ENCODE measurements around the gene LENG8.

LENG8 gene

DNA sequence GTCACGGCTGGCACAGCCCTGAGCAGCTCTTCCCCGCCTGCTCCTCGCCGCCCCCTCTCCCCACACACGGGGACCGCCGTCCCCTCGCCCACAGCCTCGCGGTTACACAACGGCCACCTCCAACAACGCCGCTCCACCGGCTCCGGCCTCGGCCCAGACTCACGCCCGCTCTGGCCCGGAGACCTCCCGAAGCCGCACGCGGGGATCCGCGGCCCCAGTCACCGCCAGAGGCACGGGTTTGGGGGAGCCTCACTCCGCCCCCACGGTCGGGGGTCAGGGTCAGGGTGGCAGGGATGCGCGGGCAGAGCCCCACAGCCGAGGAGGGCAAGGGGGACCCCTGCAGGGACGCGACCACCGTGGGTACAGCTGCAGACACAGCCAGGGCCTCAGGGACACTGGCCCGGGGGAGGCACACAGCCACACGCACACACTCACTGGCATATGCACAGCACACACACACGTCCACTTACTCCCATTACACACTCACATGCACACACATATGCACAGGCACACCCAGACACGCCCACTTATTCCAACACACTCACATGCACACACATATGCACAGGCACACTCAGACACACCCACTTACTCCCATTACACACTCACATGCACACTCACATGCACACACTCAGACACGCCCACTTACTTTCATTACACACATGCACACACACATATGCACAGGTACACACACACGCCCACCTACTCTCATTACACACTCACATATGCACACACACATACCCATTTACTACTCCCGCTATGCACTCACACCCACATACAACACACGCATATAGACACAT lies 32.1 kb upstream of the LENG8 start:
- DNase-seq (ENCODE audit: low read depth, low spot score): no peak
- ChIA-PET CTCF (interaction anchor here (1.7 kb wide), 1 partner anchor 26 kb away, joined by 8 read pairs; no protein-coding TSS in a partner anchor), POLR2A (interaction anchor here (1.0 kb wide), 1 partner anchor 32 kb away, joined by 3 read pairs; the partner anchor contains the start of gene LENG8)
- H3K4me3 ChIP-seq (ENCODE audit: low read depth, low read length): no peak overlapping the region
- TF ChIP-seq, protein P1, sequence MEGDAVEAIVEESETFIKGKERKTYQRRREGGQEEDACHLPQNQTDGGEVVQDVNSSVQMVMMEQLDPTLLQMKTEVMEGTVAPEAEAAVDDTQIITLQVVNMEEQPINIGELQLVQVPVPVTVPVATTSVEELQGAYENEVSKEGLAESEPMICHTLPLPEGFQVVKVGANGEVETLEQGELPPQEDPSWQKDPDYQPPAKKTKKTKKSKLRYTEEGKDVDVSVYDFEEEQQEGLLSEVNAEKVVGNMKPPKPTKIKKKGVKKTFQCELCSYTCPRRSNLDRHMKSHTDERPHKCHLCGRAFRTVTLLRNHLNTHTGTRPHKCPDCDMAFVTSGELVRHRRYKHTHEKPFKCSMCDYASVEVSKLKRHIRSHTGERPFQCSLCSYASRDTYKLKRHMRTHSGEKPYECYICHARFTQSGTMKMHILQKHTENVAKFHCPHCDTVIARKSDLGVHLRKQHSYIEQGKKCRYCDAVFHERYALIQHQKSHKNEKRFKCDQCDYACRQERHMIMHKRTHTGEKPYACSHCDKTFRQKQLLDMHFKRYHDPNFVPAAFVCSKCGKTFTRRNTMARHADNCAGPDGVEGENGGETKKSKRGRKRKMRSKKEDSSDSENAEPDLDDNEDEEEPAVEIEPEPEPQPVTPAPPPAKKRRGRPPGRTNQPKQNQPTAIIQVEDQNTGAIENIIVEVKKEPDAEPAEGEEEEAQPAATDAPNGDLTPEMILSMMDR (IDR thresholded peaks at IDR 0.05; ENCODE audit: insufficient read depth, low read length, missing control alignments): no peak

DNA sequence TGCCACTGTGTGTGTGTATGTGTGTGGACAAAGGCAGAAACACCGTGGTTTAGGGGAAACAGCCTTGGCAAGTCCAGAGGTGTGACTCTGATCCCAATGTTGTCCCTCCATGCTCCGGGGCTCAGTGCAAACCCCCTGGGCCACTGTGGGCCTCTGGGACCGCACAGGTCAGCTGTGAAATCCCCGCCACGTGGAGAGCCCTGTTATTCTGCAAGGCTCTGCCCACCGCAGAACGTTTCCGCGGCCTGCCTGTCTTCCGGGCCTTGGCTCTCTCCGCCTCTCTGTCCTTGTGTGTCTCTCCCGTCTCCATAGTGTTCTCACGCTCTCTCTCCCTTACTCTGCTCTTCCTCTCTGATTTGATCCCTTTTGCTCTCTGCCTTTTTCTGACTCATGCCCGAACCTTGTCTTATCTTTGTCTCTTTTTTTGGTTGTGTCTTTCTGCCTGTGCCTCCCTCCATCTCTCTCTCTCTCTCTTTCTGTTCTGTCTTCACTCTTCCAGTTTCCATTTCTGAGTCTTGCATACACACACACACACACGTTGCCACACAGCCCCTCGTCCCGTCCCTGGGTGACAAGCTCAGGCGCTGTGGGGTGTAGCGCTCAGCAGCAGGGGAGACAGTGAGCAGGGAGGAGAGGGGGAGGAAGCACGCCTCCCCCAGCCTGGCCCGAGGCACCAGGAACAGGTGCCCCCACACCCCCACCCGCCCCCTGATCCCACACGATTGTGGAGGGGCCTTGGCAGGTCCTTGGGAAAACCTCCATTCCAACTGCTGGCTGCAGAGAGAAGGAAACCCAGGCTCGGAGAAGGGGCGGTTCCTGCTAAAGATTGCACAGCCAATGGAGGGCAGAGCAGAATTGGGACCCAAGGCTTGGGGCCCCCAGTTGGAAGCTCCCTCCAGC lies 30.7 kb upstream of the LENG8 start:
- no peak for DNase-seq (ENCODE audit: low read depth, low spot score)
- CTCF ChIA-PET: no interaction called here
- TF ChIP-seq, protein P1 (IDR thresholded peaks at IDR 0.05; ENCODE audit: insufficient read depth, low read length, missing control alignments): no peak
- H3K4me3 ChIP-seq (ENCODE audit: low read depth, low read length): no peak overlapping the region
- POLR2A ChIA-PET: no interaction called here

DNA sequence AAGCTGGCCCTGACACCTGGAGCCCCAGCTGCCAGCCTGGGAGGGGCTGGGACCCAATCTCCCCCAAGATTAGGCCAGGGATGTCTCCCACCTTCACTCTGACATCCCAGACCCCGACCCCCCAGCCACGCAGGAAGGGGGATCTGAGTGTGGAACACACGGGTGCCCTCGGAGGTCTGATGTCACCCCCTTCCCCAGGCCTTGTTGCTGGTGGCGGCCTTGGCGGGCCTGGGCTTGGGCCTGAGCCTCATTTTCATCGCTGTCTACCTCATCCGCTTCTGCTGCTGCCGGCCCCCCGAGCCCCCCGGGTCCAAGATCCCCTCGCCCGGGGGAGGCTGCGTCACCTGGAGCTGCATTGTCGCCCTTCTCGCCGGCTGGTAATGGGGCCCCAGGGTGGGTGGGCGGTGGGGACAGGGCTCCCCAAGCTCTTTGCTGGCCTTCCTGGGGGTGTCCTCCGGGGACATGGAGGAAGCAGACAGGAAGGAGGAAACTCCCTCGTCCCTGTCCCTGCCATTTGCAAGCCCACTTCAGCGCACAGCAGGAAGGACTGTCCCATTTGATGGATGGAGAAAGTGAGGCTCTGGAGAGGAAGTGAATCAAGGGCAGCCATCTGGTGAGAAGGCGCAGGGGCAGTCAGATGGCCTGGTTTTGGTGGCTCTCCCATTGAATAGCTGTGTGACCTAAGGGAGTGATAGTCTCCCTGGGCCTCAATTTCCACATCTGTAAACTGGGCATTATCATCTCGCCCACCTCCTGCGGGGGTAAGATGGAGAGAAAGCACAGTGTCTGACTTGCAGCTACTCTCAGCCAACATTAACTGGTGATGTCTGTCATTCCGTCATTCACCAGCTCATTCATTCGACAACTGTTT lies 29.8 kb upstream of the LENG8 start:
- TF ChIP-seq, protein P1 (IDR thresholded peaks at IDR 0.05; ENCODE audit: insufficient read depth, low read length, missing control alignments): no peak
- CTCF ChIA-PET: interaction anchor here (1.4 kb wide), 1 partner anchor 29 kb away, joined by 5 read pairs; no protein-coding TSS in a partner anchor
- POLR2A ChIA-PET: no interaction called here
- H3K4me3 ChIP-seq (ENCODE audit: low read depth, low read length): no peak overlapping the region
- DNase-seq (ENCODE audit: low read depth, low spot score): no peak

DNA sequence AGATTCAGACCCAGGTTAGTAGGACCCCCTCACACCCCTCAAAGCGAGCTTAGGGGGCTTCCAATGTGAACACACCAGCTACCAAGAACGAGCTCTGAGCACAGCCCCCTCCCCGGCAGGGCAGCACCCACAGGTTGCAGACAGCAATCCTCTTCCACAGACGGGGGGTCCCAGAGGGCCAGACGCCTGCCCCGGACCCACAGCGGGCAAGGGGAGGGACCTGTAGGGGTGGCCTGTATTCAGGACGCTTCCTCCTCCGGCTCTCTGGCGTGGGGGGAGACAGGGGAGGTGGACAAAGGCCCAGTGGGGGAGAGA lies 29.0 kb upstream of the LENG8 start:
- TF ChIP-seq, protein P1 (IDR thresholded peaks at IDR 0.05; ENCODE audit: insufficient read depth, low read length, missing control alignments): no peak
- DNase-seq (ENCODE audit: low read depth, low spot score): no peak
- POLR2A ChIA-PET: no interaction called here
- CTCF ChIA-PET: interaction anchor here (1.4 to 1.7 kb wide), 2 partner anchors 19 to 30 kb away, joined by 5 read pairs; no protein-coding TSS in a partner anchor
- no peak overlapping the region for H3K4me3 ChIP-seq (ENCODE audit: low read depth, low read length)

DNA sequence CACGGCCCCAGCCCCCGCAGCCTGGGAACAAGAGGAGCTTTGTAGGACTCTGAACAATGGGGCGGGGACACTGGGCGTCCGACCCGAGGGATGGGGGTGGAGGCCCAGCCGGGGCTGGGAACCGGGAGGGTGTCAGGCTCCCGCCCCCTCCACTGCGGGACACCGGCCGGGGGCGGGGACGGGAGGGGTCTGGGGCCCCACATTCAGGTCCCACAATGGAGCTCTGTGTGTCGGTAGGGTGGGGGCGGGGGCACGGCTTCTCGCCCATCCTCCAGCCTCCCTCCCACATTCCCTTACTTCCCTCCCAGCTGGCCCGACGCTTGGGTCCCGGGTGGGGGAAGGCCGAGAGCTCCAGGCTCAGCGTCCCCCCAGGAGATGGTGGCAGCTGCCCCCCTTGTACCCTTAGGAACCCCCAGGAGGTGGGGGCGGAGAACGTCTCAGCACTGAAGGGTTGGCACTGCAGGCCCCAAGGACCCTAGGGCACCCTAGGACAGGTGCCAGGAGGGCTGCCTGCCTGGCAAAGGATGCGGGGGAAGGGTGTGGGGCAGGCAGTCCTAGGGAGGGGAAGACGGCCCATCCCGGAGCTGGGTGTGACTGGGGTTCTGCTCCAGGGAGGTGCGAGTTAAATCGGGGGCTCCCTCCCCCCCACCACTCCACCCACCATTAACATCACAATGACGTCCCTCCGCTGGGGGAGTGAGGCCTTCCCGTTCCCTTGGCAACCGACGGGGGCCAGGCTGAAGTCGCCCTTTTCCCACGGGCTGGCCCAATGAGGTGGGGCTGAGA lies 28.4 kb upstream of the LENG8 start:
- TF ChIP-seq, protein P1 (IDR thresholded peaks at IDR 0.05; ENCODE audit: insufficient read depth, low read length, missing control alignments): no peak
- CTCF ChIA-PET: interaction anchor here (1.4 to 1.7 kb wide), 3 partner anchors 19 to 31 kb away, joined by 5 read pairs; no protein-coding TSS in a partner anchor
- POLR2A ChIA-PET: no interaction called here
- no peak for DNase-seq (ENCODE audit: low read depth, low spot score)
- no peak overlapping the region for H3K4me3 ChIP-seq (ENCODE audit: low read depth, low read length)
